HG03103 (cell line): Measurements from ENCODE around the gene VPS37B.
"Not testable (repeated sequence)": the region's sequence is repeated elsewhere in the genome, so short reads cannot be mapped to it uniquely, and the experiment has no call there.

ENCODE experiments used
- ATAC-seq: cut with Tn5 transposase; IDR thresholded peaks from one replicate; pipeline ENCODE4 v1.9.1; 2021; ENCODE audit warnings: low read depth; ENCODE audit not compliant: unreplicated experiment

VPS37B gene

GRCh38 chr12:122884860-122885259 is 11.1 kb downstream of the VPS37B start:
- ATAC-seq, result no peak

GRCh38 chr12:122884091-122884826 is 11.7 kb downstream of the VPS37B start:
- ATAC-seq, result no peak

- no peak for ATAC-seq
Measured at GRCh38 chr12:122882908-122883558, 12.9 kb downstream of the VPS37B start.

GRCh38 chr12:122880668-122881067 is 15.3 kb downstream of the VPS37B start:
- no peak for ATAC-seq

- no peak for ATAC-seq
Measured at GRCh38 chr12:122880155-122880667, 15.7 kb downstream of the VPS37B start.

- ATAC-seq, result no peak
Measured at GRCh38 chr12:122878780-122879612, 16.9 kb downstream of the VPS37B start.

- ATAC-seq, result no peak
Measured at GRCh38 chr12:122876731-122877130, 19.2 kb downstream of the VPS37B start.

- not testable (repeated sequence) for ATAC-seq
Measured at GRCh38 chr12:122876281-122876680, 19.6 kb downstream of the VPS37B start.

- ATAC-seq, result peak; percentile 55
Measured at GRCh38 chr12:122875590-122876220, 20.2 kb downstream of the VPS37B start.

- no peak for ATAC-seq
Measured at GRCh38 chr12:122874081-122874480, 21.8 kb downstream of the VPS37B start.

- no peak for ATAC-seq
Measured at GRCh38 chr12:122873540-122873939, 22.4 kb downstream of the VPS37B start.

- ATAC-seq, result no peak
Measured at GRCh38 chr12:122872815-122873361, 23.0 kb downstream of the VPS37B start.

- ATAC-seq, result no peak
Measured at GRCh38 chr12:122871851-122872780, 23.8 kb downstream of the VPS37B start.

- no peak for ATAC-seq
Measured at GRCh38 chr12:122870867-122871664, 24.9 kb downstream of the VPS37B start.

- ATAC-seq, result no peak
Measured at GRCh38 chr12:122870163-122870842, 25.6 kb downstream of the VPS37B start.

GRCh38 chr12:122869207-122869973 is 26.5 kb downstream of the VPS37B start:
- no peak for ATAC-seq
